Stomach (tissue), 4 donors: ENCODE measurements around the gene FBXO45.

Experiments
- EP300 ChIP-seq: sonication (generic); formaldehyde crosslinking; IDR thresholded peaks from one replicate; pipeline ENCODE4 v1.6.1; 2017; ENCODE audit warnings: antibody characterized with exemption
- POLR2A ChIP-seq, 4 donors: fragments of 450-650 bp; IDR thresholded peaks; one replicate each; pipeline ENCODE4 v1.6.1; 2016; ENCODE audit warnings: antibody characterized with exemption in 4 of 4, control low read depth in 2 of 4, mild to moderate bottlenecking in 1 of 4, moderate library complexity in 1 of 4
- TF ChIP-seq, protein P1 (sequence below), 7 experiments: fragments of 450-650 bp in 4 of 7; fragments of 200-600 bp in 3 of 7; sonication (generic) in 3 of 7; IDR thresholded peaks; one replicate each; pipeline ENCODE4 v1.5.1; 2016 to 2019; ENCODE audit warnings: antibody characterized with exemption in 7 of 7, control low read depth in 2 of 7, mild to moderate bottlenecking in 1 of 7

DNA sequence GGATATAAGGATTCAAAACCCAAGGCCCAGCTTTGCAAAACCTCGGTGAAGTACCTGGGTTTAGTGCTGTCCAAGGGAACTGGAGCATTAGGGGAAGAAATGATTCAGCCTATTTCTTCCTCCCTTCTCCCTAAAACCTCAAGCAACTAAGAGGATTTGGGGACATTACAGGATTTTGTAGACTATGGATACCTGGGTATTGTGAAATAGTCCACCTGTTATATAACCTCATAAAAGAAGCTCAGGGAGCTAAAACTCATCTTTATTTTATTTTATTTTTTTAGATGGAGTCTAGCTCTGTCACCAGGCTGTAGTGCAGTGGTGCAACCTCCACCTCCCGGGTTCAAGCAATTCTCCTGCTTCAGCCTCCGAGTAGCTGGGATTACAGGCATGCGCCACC, 44.6 kb upstream of the FBXO45 start:
- TF ChIP-seq, protein P1, sequence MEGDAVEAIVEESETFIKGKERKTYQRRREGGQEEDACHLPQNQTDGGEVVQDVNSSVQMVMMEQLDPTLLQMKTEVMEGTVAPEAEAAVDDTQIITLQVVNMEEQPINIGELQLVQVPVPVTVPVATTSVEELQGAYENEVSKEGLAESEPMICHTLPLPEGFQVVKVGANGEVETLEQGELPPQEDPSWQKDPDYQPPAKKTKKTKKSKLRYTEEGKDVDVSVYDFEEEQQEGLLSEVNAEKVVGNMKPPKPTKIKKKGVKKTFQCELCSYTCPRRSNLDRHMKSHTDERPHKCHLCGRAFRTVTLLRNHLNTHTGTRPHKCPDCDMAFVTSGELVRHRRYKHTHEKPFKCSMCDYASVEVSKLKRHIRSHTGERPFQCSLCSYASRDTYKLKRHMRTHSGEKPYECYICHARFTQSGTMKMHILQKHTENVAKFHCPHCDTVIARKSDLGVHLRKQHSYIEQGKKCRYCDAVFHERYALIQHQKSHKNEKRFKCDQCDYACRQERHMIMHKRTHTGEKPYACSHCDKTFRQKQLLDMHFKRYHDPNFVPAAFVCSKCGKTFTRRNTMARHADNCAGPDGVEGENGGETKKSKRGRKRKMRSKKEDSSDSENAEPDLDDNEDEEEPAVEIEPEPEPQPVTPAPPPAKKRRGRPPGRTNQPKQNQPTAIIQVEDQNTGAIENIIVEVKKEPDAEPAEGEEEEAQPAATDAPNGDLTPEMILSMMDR (IDR thresholded peaks at IDR 0.05), result no peak
- no peak for TF ChIP-seq POLR2A (IDR thresholded peaks at IDR 0.05)
- no peak for TF ChIP-seq EP300
